RWPE2 (cell line): ENCODE measurements around the gene MORN1.
"Not testable (repeated sequence)": the region's sequence is repeated elsewhere in the genome, so short reads cannot be mapped to it uniquely, and the experiment has no call there.

Experiments
- ATAC-seq: fragments of 200-7000 bp; cut with Tn5 transposase; 3 replicates; pipeline ENCODE4 v1.9.1; 2021; ENCODE audit warnings: low read depth
- DNase-seq: peaks from one replicate; pipeline ENCODE4 v3.0.0-alpha.2; 2020; ENCODE audit warnings: low spot score
- H3K27ac ChIP-seq: fragments of 450-650 bp; 2 replicates; pipeline ENCODE4 v1.5.1; 2017; ENCODE audit warnings: mild to moderate bottlenecking; ENCODE audit not compliant: poor library complexity, severe bottlenecking
- H3K27me3 ChIP-seq: fragments of 250-450 bp; sonication (Bioruptor Pico); 2 replicates; pipeline ENCODE4 v1.5.1; 2021; ENCODE audit warnings: mild to moderate bottlenecking, moderate library complexity; ENCODE audit not compliant: insufficient read depth, poor library complexity, severe bottlenecking
- H3K36me3 ChIP-seq: fragments of 250-450 bp; sonication (Bioruptor Pico); 2 replicates; pipeline ENCODE4 v1.5.1; 2020; ENCODE audit warnings: low read depth, mild to moderate bottlenecking, moderate library complexity
- H3K4me1 ChIP-seq: fragments of 250-450 bp; sonication (Bioruptor Pico); 2 replicates; pipeline ENCODE4 v1.5.1; 2021; ENCODE audit warnings: mild to moderate bottlenecking, moderate library complexity; ENCODE audit not compliant: insufficient read depth, poor library complexity, severe bottlenecking
- H3K4me3 ChIP-seq: fragments of 250-450 bp; sonication (Bioruptor Pico); 2 replicates; pipeline ENCODE4 v1.5.1; 2021; ENCODE audit warnings: mild to moderate bottlenecking, moderate library complexity; ENCODE audit not compliant: severe bottlenecking
- H3K9me3 ChIP-seq: fragments of 250-450 bp; sonication (Bioruptor Pico); 2 replicates; pipeline ENCODE4 v1.5.1; 2021; ENCODE audit warnings: mild to moderate bottlenecking, moderate library complexity; ENCODE audit not compliant: severe bottlenecking
- TF ChIP-seq, protein P1 (sequence below): fragments of 450-650 bp; IDR thresholded peaks from one replicate; pipeline ENCODE4 v1.5.1; 2017; ENCODE audit warnings: mild to moderate bottlenecking, moderate library complexity; ENCODE audit not compliant: poor library complexity, severe bottlenecking

Gene MORN1

DNA sequence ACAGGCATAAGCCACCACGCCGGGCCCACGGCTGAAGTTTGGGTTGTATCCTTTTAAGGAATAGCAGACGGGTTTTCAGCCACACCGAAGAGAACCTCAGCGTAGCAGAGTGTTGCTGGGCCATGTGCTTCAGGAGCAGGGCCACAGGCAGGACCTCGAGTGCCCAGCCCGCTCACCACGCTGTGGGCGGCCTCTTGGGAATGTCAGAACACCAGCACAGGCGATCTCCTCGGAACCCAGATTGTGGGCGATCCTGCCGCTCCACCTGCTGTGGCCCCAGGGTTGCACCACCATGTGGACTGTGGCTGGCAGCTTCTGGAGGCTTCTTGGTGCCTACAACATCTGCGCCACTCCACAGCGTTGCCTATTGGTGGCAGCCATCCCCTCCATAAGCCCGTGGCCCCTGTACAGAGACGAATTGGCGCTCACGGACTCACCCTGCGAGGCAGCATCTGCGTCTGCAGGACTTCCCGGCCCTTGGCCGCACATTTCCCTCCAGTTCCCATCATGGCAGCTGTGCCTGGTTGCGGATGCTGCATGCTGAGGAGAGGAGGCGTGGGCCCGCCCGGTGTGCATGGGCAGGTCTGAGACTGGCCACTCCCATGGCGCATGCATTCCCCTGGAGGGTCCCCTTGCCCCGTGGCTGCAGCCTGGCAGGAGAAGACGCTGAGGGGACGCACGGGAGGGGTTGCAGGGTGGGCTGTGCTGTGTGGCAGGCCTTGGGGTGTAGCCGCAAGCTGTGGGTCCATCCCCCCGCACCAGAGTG, 93.9 kb downstream of the MORN1 start:
- TF ChIP-seq, protein P1, sequence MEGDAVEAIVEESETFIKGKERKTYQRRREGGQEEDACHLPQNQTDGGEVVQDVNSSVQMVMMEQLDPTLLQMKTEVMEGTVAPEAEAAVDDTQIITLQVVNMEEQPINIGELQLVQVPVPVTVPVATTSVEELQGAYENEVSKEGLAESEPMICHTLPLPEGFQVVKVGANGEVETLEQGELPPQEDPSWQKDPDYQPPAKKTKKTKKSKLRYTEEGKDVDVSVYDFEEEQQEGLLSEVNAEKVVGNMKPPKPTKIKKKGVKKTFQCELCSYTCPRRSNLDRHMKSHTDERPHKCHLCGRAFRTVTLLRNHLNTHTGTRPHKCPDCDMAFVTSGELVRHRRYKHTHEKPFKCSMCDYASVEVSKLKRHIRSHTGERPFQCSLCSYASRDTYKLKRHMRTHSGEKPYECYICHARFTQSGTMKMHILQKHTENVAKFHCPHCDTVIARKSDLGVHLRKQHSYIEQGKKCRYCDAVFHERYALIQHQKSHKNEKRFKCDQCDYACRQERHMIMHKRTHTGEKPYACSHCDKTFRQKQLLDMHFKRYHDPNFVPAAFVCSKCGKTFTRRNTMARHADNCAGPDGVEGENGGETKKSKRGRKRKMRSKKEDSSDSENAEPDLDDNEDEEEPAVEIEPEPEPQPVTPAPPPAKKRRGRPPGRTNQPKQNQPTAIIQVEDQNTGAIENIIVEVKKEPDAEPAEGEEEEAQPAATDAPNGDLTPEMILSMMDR, result no peak
- no peaks in the 10 kb centered on the region for H3K4me1 ChIP-seq
- H3K27me3 ChIP-seq, result no peaks in the 10 kb centered on the region
- DNase-seq, result no peak
- no peaks in the 10 kb centered on the region for H3K9me3 ChIP-seq
- H3K36me3 ChIP-seq, result 0 out of 2 replicates have a peak, but pooled peaks cover 7% of the 10 kb centered on the region
- no peak overlapping the region for H3K4me3 ChIP-seq
- no peak for ATAC-seq
- H3K27ac ChIP-seq, result no peak overlapping the region

DNA sequence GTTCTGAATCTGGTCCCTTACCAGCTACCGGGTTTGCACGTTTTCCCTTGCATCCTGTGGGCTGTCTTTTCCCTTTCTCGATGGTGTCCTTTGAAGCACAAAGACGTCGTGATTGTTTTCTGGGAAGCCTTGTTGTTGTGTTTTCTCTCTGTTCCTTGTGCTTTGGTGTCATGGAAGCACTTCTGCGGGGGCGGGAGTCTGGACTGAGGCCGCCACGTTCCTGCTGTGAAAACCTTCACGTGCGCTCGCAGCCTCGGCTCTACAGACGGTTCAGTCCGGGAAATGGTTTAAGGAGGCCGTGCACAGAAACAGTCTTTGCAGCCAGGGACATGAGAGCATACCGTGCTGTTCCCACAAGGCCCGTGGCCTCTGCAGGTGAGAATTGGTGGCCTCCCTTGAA, 94.7 kb downstream of the MORN1 start:
- Histone ChIP-seq H3K27me3 (no peaks in the 10 kb centered on the region), H3K36me3 (0 out of 2 replicates have a peak, but pooled peaks cover 7% of the 10 kb centered on the region), H3K4me1 (peaks cover 3% of the 10 kb centered on the region), H3K9me3 (no peaks in the 10 kb centered on the region), H3K4me3 (no peak overlapping the region), H3K27ac (no peak overlapping the region)
- TF ChIP-seq, protein P1, result no peak
- DNase-seq (no peak), ATAC-seq (no peak)

DNA sequence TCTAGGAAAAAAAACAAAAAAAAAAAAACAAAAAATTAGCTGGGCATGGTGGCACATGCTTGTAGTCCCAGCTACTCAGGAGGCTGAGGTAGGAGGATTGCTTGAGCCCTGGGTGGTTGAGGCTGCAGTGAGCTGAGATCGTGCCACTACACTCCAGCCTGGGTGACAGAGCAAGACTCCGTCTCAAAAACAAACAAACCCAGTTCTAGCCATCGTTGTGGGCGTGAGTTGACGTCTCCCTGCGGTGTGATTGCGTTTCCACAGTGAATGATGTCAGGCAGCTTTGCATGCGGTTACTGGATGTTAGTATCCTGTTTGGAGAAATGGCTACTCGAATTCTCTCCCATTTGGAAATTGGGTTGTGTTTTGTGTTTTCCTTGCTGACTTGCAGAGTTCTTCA, 95.1 kb downstream of the MORN1 start:
- not testable (repeated sequence) for ATAC-seq, H3K36me3 ChIP-seq, DNase-seq, H3K27ac ChIP-seq, H3K4me3 ChIP-seq, H3K9me3 ChIP-seq, H3K27me3 ChIP-seq, H3K4me1 ChIP-seq

DNA sequence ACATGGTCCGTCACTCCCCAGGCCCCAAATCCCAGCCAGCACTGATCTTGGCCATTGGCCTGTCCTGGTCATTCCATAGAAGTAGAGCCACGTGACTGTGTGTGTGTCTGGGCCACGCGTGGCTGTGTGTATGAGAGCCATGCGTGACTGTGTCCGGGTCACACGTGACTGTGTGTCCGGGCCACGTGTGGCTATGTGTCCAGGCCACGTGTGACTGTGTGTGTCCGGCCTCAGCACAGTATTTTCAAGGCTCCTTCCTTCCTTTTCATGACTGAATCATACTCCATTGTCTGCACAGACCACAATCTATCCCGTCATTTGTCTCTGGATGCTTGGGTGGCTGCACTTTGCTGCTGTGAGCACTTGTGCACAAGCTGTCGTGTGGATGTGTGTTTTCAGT, 95.8 kb downstream of the MORN1 start:
- Histone ChIP-seq H3K36me3 (0 out of 2 replicates have a peak, but pooled peaks cover 7% of the 10 kb centered on the region), H3K4me3 (no peak overlapping the region), H3K27ac (no peak overlapping the region), H3K9me3 (no peaks in the 10 kb centered on the region), H3K27me3 (no peaks in the 10 kb centered on the region), H3K4me1 (peaks cover 12% of the 10 kb centered on the region)
- ATAC-seq (no peak), DNase-seq (no peak)
- TF ChIP-seq, protein P1, result no peak

DNA sequence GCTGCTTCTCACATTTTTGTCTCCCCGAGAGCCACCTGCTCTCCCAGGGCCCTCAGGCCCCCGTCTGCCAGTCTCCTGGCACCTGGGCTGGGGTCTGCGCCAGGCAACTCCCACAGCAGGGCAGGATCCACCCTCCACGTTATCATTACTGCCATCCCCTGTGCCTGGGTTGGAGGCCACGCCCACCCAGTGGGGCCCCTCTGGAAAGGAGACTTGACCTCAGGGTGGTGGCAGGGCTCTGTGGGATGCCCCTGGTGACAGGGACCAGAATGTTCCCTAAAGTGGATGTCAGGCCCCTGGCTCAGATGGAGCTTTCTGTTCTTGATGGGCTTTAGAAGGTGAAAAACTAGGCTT, 96.7 kb downstream of the MORN1 start:
- no peaks in the 10 kb centered on the region for H3K9me3 ChIP-seq
- H3K4me1 ChIP-seq, result peaks cover 20% of the 10 kb centered on the region
- ATAC-seq, result no peak
- H3K27me3 ChIP-seq, result no peaks in the 10 kb centered on the region
- no peak overlapping the region for H3K27ac ChIP-seq
- TF ChIP-seq, protein P1, result no peak
- no peak for DNase-seq
- H3K36me3 ChIP-seq, result 0 out of 2 replicates have a peak, but pooled peaks cover 7% of the 10 kb centered on the region
- no peak overlapping the region for H3K4me3 ChIP-seq
